NCI-H446 treated with DMSO at 0.1 percent for 48 hours (cell line): ENCODE data around the gene DYNC1I1.

ENCODE experiments used
- DNase-seq: peaks from one replicate; lab custom pipeline; 2025; lab: John Stamatoyannopoulos, UW

Gene DYNC1I1

GRCh38 chr7:95793658-95794057 lies 21.3 kb downstream of the DYNC1I1 start:
- no peak for DNase-seq

GRCh38 chr7:95794917-95795515 lies 22.7 kb downstream of the DYNC1I1 start:
- DNase-seq: no peak

- no peak for DNase-seq
Observed at GRCh38 chr7:95796617-95797016, 24.3 kb downstream of the DYNC1I1 start.

- DNase-seq: no peak
Observed at GRCh38 chr7:95798401-95798930, 26.1 kb downstream of the DYNC1I1 start.

DNA sequence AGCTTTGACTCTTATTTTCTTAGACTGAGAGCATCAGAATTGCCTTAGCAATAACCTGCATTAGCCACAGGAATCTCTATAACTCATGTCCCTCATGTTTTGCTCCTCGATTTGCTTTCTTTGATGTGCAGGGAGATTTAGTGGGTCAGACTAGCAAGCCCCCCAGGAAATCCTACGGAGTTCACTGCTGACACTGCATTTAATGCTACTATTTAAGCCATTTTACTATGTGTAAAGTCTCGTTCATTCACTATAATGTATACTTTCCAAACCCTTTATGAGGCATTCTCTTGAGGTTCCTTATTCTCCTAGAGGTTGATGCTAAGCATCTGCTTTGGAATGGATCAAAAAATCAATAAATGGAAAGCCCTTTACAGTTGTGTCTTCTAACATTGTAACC lies 28.4 kb downstream of the DYNC1I1 start:
- no peak for DNase-seq

- DNase-seq: no peak
Observed at GRCh38 chr7:95802270-95802669, 29.9 kb downstream of the DYNC1I1 start.

GRCh38 chr7:95804052-95804451 lies 31.7 kb downstream of the DYNC1I1 start:
- no peak for DNase-seq

- no peak for DNase-seq
Observed at GRCh38 chr7:95805909-95806308, 33.6 kb downstream of the DYNC1I1 start.

- no peak for DNase-seq
Observed at GRCh38 chr7:95808396-95808795, 36.0 kb downstream of the DYNC1I1 start.

- DNase-seq: peak; percentile 97
Observed at GRCh38 chr7:95811846-95812445, 39.6 kb downstream of the DYNC1I1 start.

- DNase-seq: no peak
Observed at GRCh38 chr7:95814721-95815120, 42.4 kb downstream of the DYNC1I1 start.

DNA sequence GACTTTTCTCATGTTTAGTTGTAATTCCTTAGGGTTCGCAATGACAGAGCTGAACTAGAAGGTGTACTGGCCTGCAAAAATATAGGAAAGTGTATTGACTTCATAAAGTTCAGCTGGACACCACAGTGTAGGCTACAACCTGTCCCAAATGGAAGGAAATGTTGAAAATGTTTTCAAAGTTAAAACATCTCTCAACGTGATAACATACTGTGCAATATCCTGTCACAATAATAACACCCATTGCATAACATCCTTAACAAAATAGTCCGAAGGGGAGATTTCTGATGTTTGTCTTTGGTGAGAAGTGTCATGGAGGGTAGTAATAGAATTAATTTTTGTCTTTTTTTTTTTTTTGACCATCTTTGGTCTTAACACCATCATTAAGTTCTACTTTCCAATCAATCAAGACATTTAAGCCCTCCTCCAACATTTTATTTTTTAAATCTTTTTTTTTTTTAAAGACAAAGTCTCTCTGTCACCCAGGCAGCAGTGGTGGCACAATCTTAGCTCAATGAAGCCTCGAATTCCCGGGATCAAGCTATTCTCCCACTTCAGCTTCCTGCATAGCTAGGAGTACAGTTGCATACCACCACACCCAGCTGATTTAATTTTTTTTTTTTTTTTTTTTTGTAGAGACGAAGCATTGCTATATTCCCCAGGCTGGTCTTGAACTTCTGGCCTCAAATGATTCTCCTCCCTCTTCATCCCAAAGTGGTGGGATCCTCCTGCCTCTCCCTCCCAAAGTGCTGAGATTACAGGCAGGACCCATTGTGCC lies 45.7 kb downstream of the DYNC1I1 start:
- DNase-seq: no peak

DNA sequence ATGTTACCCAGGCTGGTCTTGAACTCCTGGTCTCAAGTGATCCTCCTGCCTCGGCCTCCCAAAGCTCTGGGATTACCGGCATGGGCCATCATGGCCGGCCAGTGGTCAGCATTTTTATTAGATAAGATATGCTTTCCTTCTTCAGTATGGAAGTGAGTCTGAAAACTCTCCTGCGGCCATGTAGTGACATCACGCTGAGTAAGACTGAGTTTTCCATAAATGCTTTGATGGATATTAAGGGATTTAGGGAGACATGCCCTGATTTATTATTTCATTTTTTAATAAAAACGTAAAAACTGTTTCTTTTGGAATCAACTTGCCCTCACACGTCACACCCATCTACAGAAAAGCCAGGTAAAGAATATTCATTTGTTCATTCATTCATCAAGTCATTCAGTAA lies 48.4 kb downstream of the DYNC1I1 start:
- no peak for DNase-seq

DNA sequence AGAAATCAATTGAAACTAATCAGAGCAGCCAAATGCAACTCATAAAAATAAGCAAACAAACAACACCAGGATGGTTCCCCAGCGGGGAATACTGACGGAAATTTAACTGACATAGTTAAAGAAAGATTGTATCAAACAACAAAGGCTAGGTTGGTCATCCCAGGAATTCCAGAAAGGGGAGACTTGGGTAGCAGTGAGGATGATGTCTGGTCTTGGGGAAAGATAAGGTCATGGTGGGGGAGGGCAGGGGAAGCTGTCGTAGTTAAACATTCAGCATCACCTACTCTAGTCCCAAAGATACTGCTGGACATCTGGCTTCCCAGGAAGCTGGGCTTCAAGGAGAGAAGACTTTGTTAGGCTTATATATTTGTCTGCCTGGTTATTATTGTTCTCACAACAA lies 50.4 kb downstream of the DYNC1I1 start:
- no peak for DNase-seq

- no peak for DNase-seq
Observed at GRCh38 chr7:95824616-95825015, 52.3 kb downstream of the DYNC1I1 start.

DNA sequence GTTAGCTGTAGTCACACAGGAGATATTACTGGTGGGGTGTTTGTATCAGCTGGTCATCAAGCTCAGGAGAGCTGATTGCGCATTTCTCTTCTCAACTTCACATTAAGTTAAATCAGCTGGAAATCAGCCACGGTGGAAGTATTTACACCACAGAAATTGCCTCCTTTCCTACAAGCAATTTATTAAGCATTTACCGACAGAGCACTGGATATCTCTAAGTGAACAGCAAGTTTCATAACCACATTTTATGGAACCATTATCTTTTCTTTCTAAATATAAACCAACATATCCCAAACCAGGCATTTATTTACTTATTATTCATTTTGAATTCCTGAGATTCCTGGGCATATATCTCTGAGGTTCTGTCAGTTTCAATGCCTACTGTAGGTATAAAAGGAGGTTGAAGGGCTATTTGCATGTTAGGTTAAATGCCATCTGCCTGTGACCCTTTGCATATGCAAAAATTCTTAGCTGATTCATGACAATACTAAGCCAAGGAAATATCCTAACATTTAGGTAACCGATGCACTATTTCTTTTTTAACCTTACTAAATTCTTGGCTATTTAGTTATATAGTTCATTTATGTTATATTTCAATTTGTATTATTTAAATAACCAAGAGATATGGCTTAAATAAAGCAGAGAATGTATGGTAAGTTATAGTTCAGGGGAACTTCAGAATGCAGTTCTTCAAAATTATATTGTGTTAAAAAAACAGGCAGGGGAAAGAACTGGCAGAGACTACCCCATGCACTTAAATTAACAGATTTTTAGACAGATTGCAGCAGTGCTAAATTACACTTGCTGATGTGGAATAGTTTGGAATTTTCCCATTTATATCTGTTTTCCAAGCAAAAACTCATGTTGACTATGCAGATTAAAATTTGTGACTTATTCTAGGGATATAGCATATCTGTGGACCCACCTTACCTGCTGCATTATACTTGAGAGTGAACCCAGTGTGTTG lies 56.8 kb downstream of the DYNC1I1 start:
- DNase-seq: no peak

- no peak for DNase-seq
Observed at GRCh38 chr7:95840953-95841950, 68.9 kb downstream of the DYNC1I1 start.

- DNase-seq: no peak
Observed at GRCh38 chr7:95843286-95843685, 70.9 kb downstream of the DYNC1I1 start.

GRCh38 chr7:95845007-95845406 lies 72.7 kb downstream of the DYNC1I1 start:
- no peak for DNase-seq

- no peak for DNase-seq
Observed at GRCh38 chr7:95847061-95847460, 74.7 kb downstream of the DYNC1I1 start.

- no peak for DNase-seq
Observed at GRCh38 chr7:95859429-95859828, 87.1 kb downstream of the DYNC1I1 start.
